Hepatocyte (in vitro differentiated cells): ENCODE measurements around the gene RASSF3.

Experiments used
- CTCF ChIP-seq: fragments of 200-600 bp; sonication (generic); IDR thresholded peaks from 2 replicates; pipeline ENCODE4 v1.5.1; 2016; ENCODE audit warnings: antibody characterized with exemption, mild to moderate bottlenecking; ENCODE audit not compliant: poor library complexity
- EZH2 ChIP-seq: fragments of 200-600 bp; sonication (generic); IDR thresholded peaks from 2 replicates; pipeline ENCODE4 v1.6.1; 2016; ENCODE audit warnings: antibody characterized with exemption, mild to moderate bottlenecking, borderline replicate concordance
- EZH2phosphoT487 ChIP-seq: fragments of 200-600 bp; sonication (generic); IDR thresholded peaks from one replicate; pipeline ENCODE4 v1.6.1; 2018; ENCODE audit warnings: antibody characterized with exemption, mild to moderate bottlenecking, low read depth, moderate library complexity; ENCODE audit not compliant: unreplicated experiment, severe bottlenecking

DNA sequence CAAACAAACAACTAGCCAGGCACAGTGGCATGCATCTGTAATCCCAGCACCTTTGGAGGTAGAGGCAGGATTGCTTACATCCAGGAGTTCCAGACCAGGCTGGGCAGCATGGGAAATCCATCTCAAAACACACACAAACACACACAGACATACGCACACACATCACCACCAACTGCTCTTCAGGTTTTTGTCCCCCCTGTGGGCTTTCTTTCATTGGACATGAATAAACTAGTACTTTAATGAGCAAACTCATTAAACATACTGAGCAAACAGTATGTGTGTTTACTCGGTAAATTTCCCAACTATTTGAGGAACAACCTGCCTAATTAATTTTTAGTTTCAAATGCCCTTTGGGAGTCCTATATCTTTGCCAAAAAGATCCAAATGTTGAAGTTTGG lies 10.1 kb upstream of the RASSF3 start:
- no peak for TF ChIP-seq EZH2phosphoT487
- TF ChIP-seq CTCF: no peak
- no peak for TF ChIP-seq EZH2
